GM19397 (cell line): ENCODE results near the gene NCS1.

Source experiments
- ATAC-seq: cut with Tn5 transposase; IDR thresholded peaks from one replicate; pipeline ENCODE4 v1.9.1; 2021; ENCODE audit warnings: mild to moderate bottlenecking, moderate library complexity; ENCODE audit not compliant: unreplicated experiment

The NCS1 gene

GRCh38 chr9:130193103-130193502 lies 20.9 kb downstream of the NCS1 start:
- ATAC-seq: no peak

GRCh38 chr9:130193531-130194377 lies 21.6 kb downstream of the NCS1 start:
- ATAC-seq: no peak

- ATAC-seq: no peak
Observed at GRCh38 chr9:130194378-130194932, 22.3 kb downstream of the NCS1 start.

- ATAC-seq: no peak
Observed at GRCh38 chr9:130195638-130196037, 23.4 kb downstream of the NCS1 start.

GRCh38 chr9:130196643-130197042 lies 24.4 kb downstream of the NCS1 start:
- ATAC-seq: no peak

GRCh38 chr9:130197386-130197785 lies 25.2 kb downstream of the NCS1 start:
- no peak for ATAC-seq

- ATAC-seq: no peak
Observed at GRCh38 chr9:130197888-130198287, 25.7 kb downstream of the NCS1 start.

- no peak for ATAC-seq
Observed at GRCh38 chr9:130198501-130199179, 26.4 kb downstream of the NCS1 start.

- no peak for ATAC-seq
Observed at GRCh38 chr9:130199605-130200004, 27.4 kb downstream of the NCS1 start.

- ATAC-seq: no peak
Observed at GRCh38 chr9:130200038-130200849, 28.0 kb downstream of the NCS1 start.

- no peak for ATAC-seq
Observed at GRCh38 chr9:130201399-130201873, 29.2 kb downstream of the NCS1 start.

- ATAC-seq: no peak
Observed at GRCh38 chr9:130201974-130202373, 29.8 kb downstream of the NCS1 start.

GRCh38 chr9:130204341-130204740 lies 32.1 kb downstream of the NCS1 start:
- no peak for ATAC-seq

GRCh38 chr9:130204959-130205358 lies 32.8 kb downstream of the NCS1 start:
- ATAC-seq: no peak

- no peak for ATAC-seq
Observed at GRCh38 chr9:130205912-130206311, 33.7 kb downstream of the NCS1 start.

- no peak for ATAC-seq
Observed at GRCh38 chr9:130206579-130206978, 34.4 kb downstream of the NCS1 start.

GRCh38 chr9:130207241-130207992 lies 35.2 kb downstream of the NCS1 start:
- no peak for ATAC-seq

- ATAC-seq: no peak
Observed at GRCh38 chr9:130208600-130209347, 36.6 kb downstream of the NCS1 start.

GRCh38 chr9:130209422-130209821 lies 37.2 kb downstream of the NCS1 start:
- no peak for ATAC-seq
